ENCODE measurements around the gene DLGAP1.

- TF ChIP-seq EZH2 (IDR thresholded peaks at IDR 0.05; ENCODE audit: borderline replicate concordance, insufficient read depth, low read depth, low read length, poor library complexity, severe bottlenecking): no peak
- TF ChIP-seq CTCF (IDR thresholded peaks at IDR 0.05): no peak
Observed at GRCh38 chr18:3682061-3682460, 773.0 kb downstream of the DLGAP1 start.
